ENCODE measurements around the gene HMCN2. TPM values are rescaled to one million over a fixed set of nuclear protein-coding genes. Genes with fewer than 3 reads are reported as not detected.

Gene HMCN2
- total RNA-seq, 1 experiment from 2014 or later: not detected

- POLR2A ChIA-PET: no interaction called here
- no peak overlapping the region for H3K27ac Mint-ChIP-seq (ENCODE audit: low read depth, unreplicated experiment)
- no TSS peak for BruUV-seq (replicated peaks)
Measured at GRCh38 chr9:130383350-130383715, 117.8 kb downstream of the HMCN2 start.

DNA sequence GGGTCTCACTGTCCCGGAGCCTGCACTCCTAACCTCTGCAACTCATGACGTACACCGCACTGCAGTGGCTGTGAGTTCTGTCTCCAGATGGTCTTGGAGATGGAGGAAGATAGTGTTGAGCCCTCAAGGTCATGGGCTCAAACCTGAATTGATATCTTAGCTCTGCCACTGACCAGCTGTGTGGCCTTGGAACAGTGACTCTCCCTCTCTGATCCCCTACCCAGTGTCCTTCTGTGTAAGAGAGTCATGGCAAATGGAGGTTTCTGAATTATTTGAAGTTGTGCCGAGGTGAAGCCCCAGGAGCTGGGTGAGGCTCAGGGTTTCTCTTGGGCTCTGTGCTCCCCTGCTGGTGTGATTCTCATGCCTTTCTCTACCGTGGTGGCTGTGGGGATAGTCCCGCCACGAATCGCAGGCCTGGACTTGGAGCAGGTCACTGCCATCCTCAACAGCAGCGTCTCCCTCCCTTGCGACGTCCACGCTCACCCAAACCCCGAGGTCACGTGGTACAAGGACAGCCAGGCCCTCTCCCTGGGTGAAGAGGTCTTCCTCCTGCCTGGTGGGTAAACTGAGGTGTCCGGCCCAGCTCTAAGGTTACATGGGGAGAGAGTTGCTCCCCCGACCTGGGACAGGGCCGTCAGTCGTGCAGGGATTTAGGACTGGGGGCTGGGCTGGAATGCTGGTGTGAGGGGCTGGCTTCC is 118.6 kb downstream of the HMCN2 start:
- Mint-ChIP-seq H3K4me1 (ENCODE audit: insufficient read depth, unreplicated experiment) (no peaks in the 10 kb centered on the region), H3K9me3 (ENCODE audit: unreplicated experiment) (no peaks in the 10 kb centered on the region)

More at GRCh38 chr9:130383350-130383715, 117.8 kb downstream of the HMCN2 start:
- Mint-ChIP-seq H3K27me3 (ENCODE audit: insufficient read depth, unreplicated experiment) (no peaks in the 10 kb centered on the region), H3K36me3 (ENCODE audit: insufficient read depth, unreplicated experiment) (peaks cover 4% of the 10 kb centered on the region), H3K4me3 (ENCODE audit: unreplicated experiment) (no peak overlapping the region), H3K4me1 (ENCODE audit: insufficient read depth, unreplicated experiment) (no peaks in the 10 kb centered on the region), H3K9me3 (ENCODE audit: unreplicated experiment) (no peaks in the 10 kb centered on the region)
- intact Hi-C loops (cut with micrococcal nuclease): no loop called here
- CTCF ChIA-PET: interaction anchor here (0.5 to 0.7 kb wide), 2 partner anchors 13 to 258 kb away, joined by 3 to 4 read pairs; no protein-coding TSS in a partner anchor
- DNase-seq (ENCODE audit: unreplicated experiment): no peak
- no peak for TF ChIP-seq CTCF (IDR thresholded peaks at IDR 0.05; ENCODE audit: unreplicated experiment)

GRCh38 chr9:130385257-130385656 is 119.7 kb downstream of the HMCN2 start:
- Mint-ChIP-seq H3K4me1 (ENCODE audit: insufficient read depth, unreplicated experiment) (no peaks in the 10 kb centered on the region), H3K9me3 (ENCODE audit: unreplicated experiment) (no peaks in the 10 kb centered on the region), H3K27me3 (ENCODE audit: insufficient read depth, unreplicated experiment) (no peaks in the 10 kb centered on the region), H3K36me3 (ENCODE audit: insufficient read depth, unreplicated experiment) (peaks cover 4% of the 10 kb centered on the region), H3K4me3 (ENCODE audit: unreplicated experiment) (no peak overlapping the region), H3K27ac (ENCODE audit: low read depth, unreplicated experiment) (no peak overlapping the region)
- DNase-seq (ENCODE audit: unreplicated experiment): no peak
- no TSS peak for BruUV-seq (replicated peaks)
- intact Hi-C loops (cut with micrococcal nuclease): no loop called here
- ChIA-PET CTCF (no interaction called here), POLR2A (no interaction called here)
- TF ChIP-seq CTCF (IDR thresholded peaks at IDR 0.05; ENCODE audit: unreplicated experiment): no peak

More for the DNA sequence above, 118.6 kb downstream of the HMCN2 start:
- ChIA-PET CTCF (interaction anchor here (0.7 kb wide), 1 partner anchor 12 kb away, joined by 3 read pairs; no protein-coding TSS in a partner anchor), POLR2A (no interaction called here)
- TF ChIP-seq CTCF (IDR thresholded peaks at IDR 0.05; ENCODE audit: unreplicated experiment): no peak
- Mint-ChIP-seq H3K36me3 (ENCODE audit: insufficient read depth, unreplicated experiment) (peaks cover 4% of the 10 kb centered on the region), H3K27ac (ENCODE audit: low read depth, unreplicated experiment) (no peak overlapping the region), H3K27me3 (ENCODE audit: insufficient read depth, unreplicated experiment) (no peaks in the 10 kb centered on the region), H3K4me3 (ENCODE audit: unreplicated experiment) (no peak overlapping the region)
- DNase-seq (ENCODE audit: unreplicated experiment): no peak
- intact Hi-C loops (cut with micrococcal nuclease): no loop called here
- no TSS peak for BruUV-seq (replicated peaks)

- Mint-ChIP-seq H3K27ac (ENCODE audit: low read depth, unreplicated experiment) (no peak overlapping the region), H3K4me3 (ENCODE audit: unreplicated experiment) (no peak overlapping the region), H3K4me1 (ENCODE audit: insufficient read depth, unreplicated experiment) (no peaks in the 10 kb centered on the region), H3K36me3 (ENCODE audit: insufficient read depth, unreplicated experiment) (no peaks in the 10 kb centered on the region), H3K9me3 (ENCODE audit: unreplicated experiment) (no peaks in the 10 kb centered on the region), H3K27me3 (ENCODE audit: insufficient read depth, unreplicated experiment) (no peaks in the 10 kb centered on the region)
- BruUV-seq (replicated peaks): no TSS peak
- POLR2A ChIA-PET: no interaction called here
- TF ChIP-seq CTCF (IDR thresholded peaks at IDR 0.05; ENCODE audit: unreplicated experiment): no peak
- intact Hi-C loops (cut with micrococcal nuclease): no loop called here
- DNase-seq (ENCODE audit: unreplicated experiment): no peak
- CTCF ChIA-PET: no interaction called here
Measured at GRCh38 chr9:130387398-130387797, 121.8 kb downstream of the HMCN2 start.
